HUES64 (cell line): Measurements from ENCODE around the gene MMP17. TPM values are rescaled to one million over a fixed set of nuclear protein-coding genes. Genes with fewer than 3 reads are reported as not detected.

Experiments
- H3K27ac ChIP-seq: 2 replicates; pipeline ENCODE4 v1.7.0; 2013; ENCODE audit warnings: low read depth, low read length, inconsistent platforms
- H3K27me3 ChIP-seq: 2 replicates; pipeline ENCODE4 v1.6.1; 2013; ENCODE audit warnings: mild to moderate bottlenecking, low read length; ENCODE audit not compliant: insufficient read depth
- H3K36me3 ChIP-seq: 2 replicates; pipeline ENCODE4 v1.6.1; 2013; ENCODE audit warnings: mild to moderate bottlenecking, low read length; ENCODE audit not compliant: insufficient read depth
- H3K4me1 ChIP-seq: 2 replicates; pipeline ENCODE4 v1.6.1; 2013; ENCODE audit warnings: mild to moderate bottlenecking, low read length, moderate library complexity; ENCODE audit not compliant: insufficient read depth
- H3K4me3 ChIP-seq: 2 replicates; pipeline ENCODE4 v1.5.1; 2013; ENCODE audit warnings: mild to moderate bottlenecking, low read length, moderate library complexity
- H3K9ac ChIP-seq: 2 replicates; pipeline ENCODE4 v1.6.1; 2013; ENCODE audit warnings: mild to moderate bottlenecking, low read depth, low read length
- H3K9me3 ChIP-seq: 2 replicates; pipeline ENCODE4 v1.6.1; 2013; ENCODE audit warnings: low read depth, low read length; ENCODE audit not compliant: insufficient read depth
- WGBS: fragments of 150-250, 120-280 bp; methylation state at CpG from one replicate; pipeline ENCODE4 v1.1.7; 2013; ENCODE audit warnings: missing lambda C conversion rate; 5-methylcytosine and 5-hydroxymethylcytosine counted together
- polyA plus RNA-seq, 2 experiments: library from polyadenylated mRNA; stranded (reverse); fragments of 50-300 nt; gene quantifications; one replicate each; pipeline ENCODE4 v1.2.3, GENCODE V29; 2013

Gene MMP17
- 28.3 TPM for polyA plus RNA-seq (2013, experiment 1 of 2)
- polyA plus RNA-seq (2013, experiment 2 of 2), result 24.4 TPM

GRCh38 chr12:131827961-131828534 lies at the start of gene MMP17:
TSS of gene MMP17 (plus strand) at chr12:131828393. CDS start at chr12:131828495, 102 bp downstream.
- peak within 1 kb of the TSS; percentile 52; the same call in 1 of the 2 replicates for H3K9ac ChIP-seq
- WGBS, result under 1% methylated on average over 83 of the region's 86 CpGs
- no peak within 1 kb of the TSS for H3K27ac ChIP-seq
- H3K36me3 ChIP-seq, result no peaks in the 10 kb centered on the region
- no peaks in the 10 kb centered on the region for H3K4me1 ChIP-seq
- peak within 1 kb of the TSS; percentile 62 for H3K4me3 ChIP-seq
- peaks cover 37% of the 10 kb centered on the region for H3K27me3 ChIP-seq
- H3K9me3 ChIP-seq, result no peaks in the 10 kb centered on the region

GRCh38 chr12:131779027-131779426 lies 49.2 kb upstream of the MMP17 start:
- Histone ChIP-seq H3K4me3 (no peak overlapping the region), H3K9me3 (no peaks in the 10 kb centered on the region), H3K36me3 (peaks cover 54% of the 10 kb centered on the region), H3K9ac (no peak overlapping the region), H3K27ac (no peak overlapping the region), H3K4me1 (peaks cover 30% of the 10 kb centered on the region), H3K27me3 (no peaks in the 10 kb centered on the region)
- WGBS, result 97% methylated on average over 21 of the region's 23 CpGs

GRCh38 chr12:131782061-131782460 lies 46.1 kb upstream of the MMP17 start:
- H3K27me3 ChIP-seq, result no peaks in the 10 kb centered on the region
- peaks cover 63% of the 10 kb centered on the region for H3K36me3 ChIP-seq
- H3K27ac ChIP-seq, result no peak overlapping the region
- no peak overlapping the region for H3K4me3 ChIP-seq
- WGBS, result 78% methylated on average over 2 of the region's 2 CpGs
- peaks cover 26% of the 10 kb centered on the region for H3K4me1 ChIP-seq
- H3K9me3 ChIP-seq, result no peaks in the 10 kb centered on the region
- H3K9ac ChIP-seq, result no peak overlapping the region

- Histone ChIP-seq H3K27ac (peak overlapping the region; percentile 73), H3K9ac (peak overlapping the region; percentile 9; the same call in 1 of the 2 replicates), H3K9me3 (no peaks in the 10 kb centered on the region), H3K4me3 (no peak overlapping the region), H3K4me1 (peaks cover 26% of the 10 kb centered on the region), H3K36me3 (peaks cover 67% of the 10 kb centered on the region), H3K27me3 (no peaks in the 10 kb centered on the region)
- WGBS, result 39% methylated on average over 10 of the region's 10 CpGs
Measured at GRCh38 chr12:131783915-131784541, 44.2 kb upstream of the MMP17 start.

GRCh38 chr12:131784909-131785762 lies 43.1 kb upstream of the MMP17 start:
- Histone ChIP-seq H3K27me3 (no peaks in the 10 kb centered on the region), H3K4me1 (peaks cover 26% of the 10 kb centered on the region), H3K36me3 (peaks cover 62% of the 10 kb centered on the region), H3K27ac (peak overlapping the region; percentile 73), H3K9me3 (no peaks in the 10 kb centered on the region), H3K4me3 (no peak overlapping the region), H3K9ac (peak overlapping the region; percentile 14; the same call in 1 of the 2 replicates)
- 54% methylated on average over 30 of the region's 30 CpGs for WGBS

- Histone ChIP-seq H3K9ac (peak overlapping the region; percentile 27), H3K4me3 (no peak overlapping the region), H3K27ac (peak overlapping the region; percentile 73), H3K9me3 (no peaks in the 10 kb centered on the region), H3K36me3 (peaks cover 62% of the 10 kb centered on the region), H3K27me3 (no peaks in the 10 kb centered on the region), H3K4me1 (peaks cover 26% of the 10 kb centered on the region)
- 91% methylated on average over 15 of the region's 15 CpGs for WGBS
Measured at GRCh38 chr12:131785763-131786330, 42.3 kb upstream of the MMP17 start.

GRCh38 chr12:131786331-131786730 lies 41.9 kb upstream of the MMP17 start:
- 93% methylated on average over 15 of the region's 15 CpGs for WGBS
- peaks cover 26% of the 10 kb centered on the region for H3K4me1 ChIP-seq
- peaks cover 62% of the 10 kb centered on the region for H3K36me3 ChIP-seq
- H3K4me3 ChIP-seq, result no peak overlapping the region
- H3K27me3 ChIP-seq, result no peaks in the 10 kb centered on the region
- H3K27ac ChIP-seq, result no peak overlapping the region; the same call in 1 of the 2 replicates
- H3K9me3 ChIP-seq, result no peaks in the 10 kb centered on the region
- H3K9ac ChIP-seq, result peak overlapping the region; percentile 27; the same call in 1 of the 2 replicates

- Histone ChIP-seq H3K36me3 (peaks cover 60% of the 10 kb centered on the region), H3K27me3 (no peaks in the 10 kb centered on the region), H3K9me3 (no peaks in the 10 kb centered on the region), H3K9ac (no peak overlapping the region), H3K4me3 (no peak overlapping the region), H3K27ac (no peak overlapping the region), H3K4me1 (peaks cover 26% of the 10 kb centered on the region)
- WGBS, result 96% methylated on average over 17 of the region's 17 CpGs
Measured at GRCh38 chr12:131787143-131787660, 41.0 kb upstream of the MMP17 start.

- Histone ChIP-seq H3K9ac (no peak overlapping the region), H3K27ac (no peak overlapping the region), H3K36me3 (peaks cover 54% of the 10 kb centered on the region), H3K9me3 (no peaks in the 10 kb centered on the region), H3K4me3 (no peak overlapping the region), H3K27me3 (no peaks in the 10 kb centered on the region), H3K4me1 (peaks cover 26% of the 10 kb centered on the region)
- 96% methylated on average over 11 of the region's 11 CpGs for WGBS
Measured at GRCh38 chr12:131788070-131788469, 40.1 kb upstream of the MMP17 start.

GRCh38 chr12:131789638-131790037 lies 38.6 kb upstream of the MMP17 start:
- peaks cover 54% of the 10 kb centered on the region for H3K36me3 ChIP-seq
- no peaks in the 10 kb centered on the region for H3K9me3 ChIP-seq
- H3K27me3 ChIP-seq, result no peaks in the 10 kb centered on the region
- H3K4me3 ChIP-seq, result no peak overlapping the region
- no peak overlapping the region for H3K9ac ChIP-seq
- WGBS, result 95% methylated on average over 12 of the region's 12 CpGs
- H3K4me1 ChIP-seq, result peaks cover 14% of the 10 kb centered on the region
- H3K27ac ChIP-seq, result no peak overlapping the region
